Heart left ventricle (tissue), 16 donors: Measurements from ENCODE around the gene GPC6. TPM values are rescaled to one million over a fixed set of nuclear protein-coding genes. Genes with fewer than 3 reads are reported as not detected.

Experiments used
- ATAC-seq, 4 donors: fragments of 200-7000 bp; cut with Tn5 transposase; one replicate each; pipeline ENCODE4 v1.9.1; 2020 to 2022; ENCODE audit warnings: moderate library complexity in 4 of 4, mild to moderate bottlenecking in 3 of 4, moderate number of reproducible peaks in 1 of 4
- DNase-seq, 5 donors: peaks; one replicate each; pipeline ENCODE4 v3.0.0-alpha.2; 2020
- H3K27ac ChIP-seq, 12 donors: fragments of 200-600 bp; sonication (generic) in 4 of 12; one replicate each; pipeline versions ENCODE4 v1.5.0 to v1.8.0; 2016 to 2022; ENCODE audit warnings: mild to moderate bottlenecking in 2 of 12
- H3K27me3 ChIP-seq, 9 donors: fragments of 200-600 bp; sonication (generic) in 2 of 9; one replicate each; pipeline versions ENCODE4 v1.5.1 to v1.8.0; 2016 to 2022; ENCODE audit warnings: mild to moderate bottlenecking in 3 of 9
- H3K36me3 ChIP-seq, 9 donors: fragments of 200-600 bp; sonication (generic) in 2 of 9; one replicate each; pipeline versions ENCODE4 v1.5.0 to v1.8.0; 2018 to 2022; ENCODE audit warnings: mild to moderate bottlenecking in 2 of 9
- H3K4me1 ChIP-seq, 12 donors: fragments of 200-600 bp; sonication (generic) in 4 of 12; one replicate each; pipeline versions ENCODE4 v1.5.0 to v1.8.0; 2016 to 2022; ENCODE audit warnings: mild to moderate bottlenecking in 3 of 12
- H3K4me3 ChIP-seq, 12 donors: fragments of 200-600 bp; sonication (generic) in 4 of 12; one replicate each; pipeline versions ENCODE4 v1.5.0 to v1.8.0; 2017 to 2022; ENCODE audit warnings: mild to moderate bottlenecking in 9 of 12, moderate library complexity in 4 of 12
- H3K9me3 ChIP-seq, 12 donors: fragments of 200-600 bp; sonication (generic) in 4 of 12; one replicate each; pipeline versions ENCODE4 v1.5.0 to v1.8.0; 2016 to 2022; ENCODE audit warnings: mild to moderate bottlenecking in 1 of 12
- POLR2A ChIP-seq, 2 donors: fragments of 450-650 bp; IDR thresholded peaks; one replicate each; pipeline ENCODE4 v1.6.1; 2017; ENCODE audit warnings: antibody characterized with exemption in 2 of 2, mild to moderate bottlenecking in 2 of 2, moderate library complexity in 2 of 2
- WGBS, 4 donors: extraction: QIAGEN DNeasy Blood & Tissue Kit in 2 of 4; methylation state at CpG; one replicate each; pipeline versions ENCODE4 v1.1.5 to v1.1.7; 2013 to 2018; 5-methylcytosine and 5-hydroxymethylcytosine counted together
- intact Hi-C, 10 donors: fragments of 100-400 bp; cut with DNase I; formaldehyde crosslinking; loops; one replicate each; pipeline versions ENCODE4 v1.11.1 to v1.14.2; 2022
- polyA plus RNA-seq, 2 donors: library from polyadenylated mRNA; stranded (reverse); fragments of 200-250 nt; gene quantifications; one replicate each; pipeline ENCODE4 v1.2.3, GENCODE V29; 2013
- total RNA-seq, 9 donors: library from RNA; depleted of rRNA in 2 of 9; stranded (reverse); fragments of >200 nt in 2 of 9; fragmentation: NEBNext Ultra II Directional in 3 of 9; extraction: Animal tissue kit (Norgen Biotek cat#: 25700) in 3 of 9; gene quantifications; one replicate each; pipeline versions ENCODE4 v1.1.0 to v1.2.4, GENCODE V29; 2016 to 2023
- TF ChIP-seq, protein P1 (sequence below), 12 donors: fragments of 200-600 bp; sonication (generic) in 4 of 12; IDR thresholded peaks; one replicate each; pipeline versions ENCODE4 v1.5.0 to v1.8.0; 2018 to 2022; ENCODE audit warnings: antibody characterized with exemption in 12 of 12, mild to moderate bottlenecking in 5 of 12
- donor health status: ischemic (EF 13 %, LVEDD 7.1; RV severe dilation, severe dysfunction).
- donor health status: healthy with polysubstance abuse.
- donor health status: DM: no; HTN: yes; CAD: no.
- donor health status: DM: no; HTN: no; CAD: no.
- donor health status: ischemic (EF 25% LVEDD 6.9; RV normal size, moderate dysfunction).
- donor health status: ischemic (EF 25% LVEDD 5.7; RV mildly dilated, moderate dysfunction).
- donor health status: healthy.
- donor health status: DM: yes; HTN: yes; CAD: no.
- donor health status: ischemic (EF 35%, LVEDD 5.7; RV mildly dilated, moderate dysfunction).
- donor health status: nonischemic (EF 11% LVEDD 7.7; RV severe dilation, severe dysfunction).
- donor health status: DM: yes; HTN: yes; CAD: no.
- donor health status: PGD.
- donor health status: ischemic (EF 29% LVEDD 5.4; RV normal size, mild dysfunction).
- donor health status: nonischemic (EF 23%, LVEDD 6.1; RV moderate dilation, normal function).

GPC6 gene
- total and polyA plus RNA-seq, 11 donors, result 0.08 to 6.2 (median 2.0) TPM

DNA sequence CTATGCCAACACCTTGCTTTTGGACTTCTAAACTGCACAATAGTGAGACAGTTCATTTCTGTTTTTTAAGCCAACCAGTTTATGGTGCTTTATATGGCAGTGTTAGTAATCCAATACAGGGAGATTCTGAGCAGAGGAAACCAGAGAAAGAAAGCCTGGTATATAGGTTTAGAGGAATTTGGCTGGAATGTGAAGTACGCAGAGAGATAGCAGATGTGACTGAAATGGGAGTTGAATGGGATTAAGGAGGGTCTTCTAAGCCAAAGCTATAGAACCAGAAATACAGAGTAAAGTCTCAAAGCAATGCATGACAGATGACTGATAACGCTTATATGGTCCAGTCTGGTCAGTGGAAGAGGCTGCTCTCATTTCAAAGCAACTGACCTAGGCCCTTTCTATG, 453.7 kb downstream of the GPC6 start:
- intact Hi-C loops, result no loop called here
- no peak for ATAC-seq
- WGBS, 4 donors, result 79 to 93% (median 82%) methylated on average over 2 of the region's 2 CpGs

DNA sequence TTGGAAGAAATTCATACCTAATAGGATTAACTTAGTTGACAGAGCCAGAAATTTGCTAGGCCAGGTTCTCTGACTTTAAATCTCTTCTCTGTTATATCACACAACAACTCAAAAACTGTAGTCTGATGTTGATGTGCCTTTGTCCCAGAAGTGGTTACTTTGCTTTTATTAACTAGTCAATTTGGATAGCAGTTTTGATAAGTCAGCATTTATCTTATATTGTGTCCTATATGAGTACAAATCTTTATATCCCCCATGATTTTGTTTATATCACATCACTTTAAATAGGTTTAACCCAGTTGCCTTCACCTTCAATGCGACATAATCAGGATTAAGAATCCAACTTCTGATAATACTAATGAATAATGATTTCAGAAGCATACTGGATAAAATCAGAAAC, 459.3 kb downstream of the GPC6 start:
- intact Hi-C loops, result no loop called here
- ATAC-seq (no peak), DNase-seq (no peak)
- Histone ChIP-seq H3K27ac (no peak overlapping the region), H3K27me3 (no peaks in the 10 kb centered on the region), H3K9me3 (no peaks in the 10 kb centered on the region), H3K4me3 (no peak overlapping the region), H3K4me1 (no peaks in the 10 kb centered on the region), H3K36me3 (no peaks in the 10 kb centered on the region)
- TF ChIP-seq, protein P1, sequence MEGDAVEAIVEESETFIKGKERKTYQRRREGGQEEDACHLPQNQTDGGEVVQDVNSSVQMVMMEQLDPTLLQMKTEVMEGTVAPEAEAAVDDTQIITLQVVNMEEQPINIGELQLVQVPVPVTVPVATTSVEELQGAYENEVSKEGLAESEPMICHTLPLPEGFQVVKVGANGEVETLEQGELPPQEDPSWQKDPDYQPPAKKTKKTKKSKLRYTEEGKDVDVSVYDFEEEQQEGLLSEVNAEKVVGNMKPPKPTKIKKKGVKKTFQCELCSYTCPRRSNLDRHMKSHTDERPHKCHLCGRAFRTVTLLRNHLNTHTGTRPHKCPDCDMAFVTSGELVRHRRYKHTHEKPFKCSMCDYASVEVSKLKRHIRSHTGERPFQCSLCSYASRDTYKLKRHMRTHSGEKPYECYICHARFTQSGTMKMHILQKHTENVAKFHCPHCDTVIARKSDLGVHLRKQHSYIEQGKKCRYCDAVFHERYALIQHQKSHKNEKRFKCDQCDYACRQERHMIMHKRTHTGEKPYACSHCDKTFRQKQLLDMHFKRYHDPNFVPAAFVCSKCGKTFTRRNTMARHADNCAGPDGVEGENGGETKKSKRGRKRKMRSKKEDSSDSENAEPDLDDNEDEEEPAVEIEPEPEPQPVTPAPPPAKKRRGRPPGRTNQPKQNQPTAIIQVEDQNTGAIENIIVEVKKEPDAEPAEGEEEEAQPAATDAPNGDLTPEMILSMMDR (IDR thresholded peaks at IDR 0.05), result no peak
- no peak for TF ChIP-seq POLR2A (IDR thresholded peaks at IDR 0.05)
- 90 to 95% (median 91%) methylated on average over 1 of the region's 1 CpG for WGBS, 4 donors

More for the DNA sequence above, 453.7 kb downstream of the GPC6 start:
- Histone ChIP-seq H3K27ac (no peak overlapping the region), H3K9me3 (no peaks in the 10 kb centered on the region), H3K27me3 (no peaks in the 10 kb centered on the region), H3K4me3 (no peak overlapping the region), H3K4me1 (no peaks in the 10 kb centered on the region), H3K36me3 (no peaks in the 10 kb centered on the region)
- TF ChIP-seq, protein P1 (IDR thresholded peaks at IDR 0.05), result no peak
- no peak for TF ChIP-seq POLR2A (IDR thresholded peaks at IDR 0.05)
- no peak for DNase-seq

DNA sequence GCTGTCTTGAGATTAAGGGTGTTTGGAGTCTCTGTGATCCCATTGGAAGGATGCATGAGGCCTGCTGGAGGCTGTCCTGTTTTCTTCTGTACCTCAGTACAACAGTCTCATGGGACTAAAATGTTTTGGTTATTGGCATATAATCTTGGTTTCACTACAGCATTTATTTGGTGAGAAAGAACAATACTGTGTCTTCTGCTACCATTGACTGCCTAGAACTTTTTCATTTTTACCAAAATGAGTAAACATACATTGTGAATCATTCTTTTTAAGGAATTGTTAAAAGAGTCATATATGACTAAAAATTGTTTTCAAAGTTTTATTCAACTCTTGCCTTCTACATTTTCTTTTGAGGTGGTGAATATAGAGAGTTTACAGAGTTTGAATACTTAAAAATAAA, 459.8 kb downstream of the GPC6 start:
- Histone ChIP-seq H3K4me3 (no peak overlapping the region), H3K9me3 (no peaks in the 10 kb centered on the region), H3K27ac (no peak overlapping the region), H3K36me3 (no peaks in the 10 kb centered on the region), H3K27me3 (no peaks in the 10 kb centered on the region), H3K4me1 (no peaks in the 10 kb centered on the region)
- DNase-seq (no peak), ATAC-seq (no peak)
- intact Hi-C loops, result no loop called here
- no peak for TF ChIP-seq POLR2A (IDR thresholded peaks at IDR 0.05)
- TF ChIP-seq, protein P1 (IDR thresholded peaks at IDR 0.05), result no peak

DNA sequence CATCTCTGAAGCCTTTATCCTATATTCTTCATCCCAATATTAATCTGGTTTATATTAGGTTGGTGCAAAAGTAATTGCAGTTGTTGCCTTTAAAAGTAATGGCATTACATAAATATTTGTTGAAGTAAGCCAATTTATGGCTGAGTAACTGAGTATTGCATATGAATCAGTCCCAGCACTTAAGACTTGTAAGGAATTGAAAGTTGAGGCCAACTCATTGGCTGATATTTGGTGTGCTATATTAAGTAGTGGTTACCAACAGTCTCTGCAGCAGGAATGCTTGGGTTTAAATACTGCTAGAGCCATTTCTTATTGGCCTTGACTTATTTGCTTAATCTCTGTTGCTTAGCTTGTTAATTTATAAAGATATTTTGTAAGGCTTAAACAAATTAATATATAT, 460.7 kb downstream of the GPC6 start:
- H3K4me3 ChIP-seq, result no peak overlapping the region
- H3K27me3 ChIP-seq, result no peaks in the 10 kb centered on the region
- H3K9me3 ChIP-seq, result no peaks in the 10 kb centered on the region
- TF ChIP-seq, protein P1 (IDR thresholded peaks at IDR 0.05), result no peak
- no peak for TF ChIP-seq POLR2A (IDR thresholded peaks at IDR 0.05)
- no peaks in the 10 kb centered on the region for H3K4me1 ChIP-seq
- H3K27ac ChIP-seq, result no peak overlapping the region
- intact Hi-C loops, result no loop called here
- no peak for DNase-seq
- H3K36me3 ChIP-seq, result no peaks in the 10 kb centered on the region
- ATAC-seq, result no peak
